Measurements from ENCODE around the gene LONP2.
"Not testable (repeated sequence)": the region's sequence is repeated elsewhere in the genome, so short reads cannot be mapped to it uniquely, and the experiment has no call there.

The LONP2 gene

DNA sequence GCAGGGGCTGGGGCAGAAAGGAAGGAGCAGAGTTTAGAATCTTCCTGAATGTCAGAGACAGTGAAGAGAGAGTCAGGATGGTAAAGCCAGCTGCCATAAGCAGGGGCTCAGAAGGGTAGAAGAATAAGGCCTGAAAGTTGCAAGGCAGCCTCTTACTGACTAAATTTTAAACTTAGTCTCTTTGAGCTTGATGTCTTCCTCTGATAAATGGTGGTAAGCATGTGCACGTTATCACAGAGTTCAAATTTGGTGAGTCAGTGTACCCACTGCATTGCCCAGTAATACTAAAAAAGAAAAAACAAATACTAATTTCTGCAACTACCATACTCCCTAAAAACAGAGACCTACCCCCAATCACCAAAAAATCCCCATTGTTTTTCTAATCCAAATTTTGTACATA is 96.0 kb downstream of the LONP2 start:
- DNase-seq: no peak

DNA sequence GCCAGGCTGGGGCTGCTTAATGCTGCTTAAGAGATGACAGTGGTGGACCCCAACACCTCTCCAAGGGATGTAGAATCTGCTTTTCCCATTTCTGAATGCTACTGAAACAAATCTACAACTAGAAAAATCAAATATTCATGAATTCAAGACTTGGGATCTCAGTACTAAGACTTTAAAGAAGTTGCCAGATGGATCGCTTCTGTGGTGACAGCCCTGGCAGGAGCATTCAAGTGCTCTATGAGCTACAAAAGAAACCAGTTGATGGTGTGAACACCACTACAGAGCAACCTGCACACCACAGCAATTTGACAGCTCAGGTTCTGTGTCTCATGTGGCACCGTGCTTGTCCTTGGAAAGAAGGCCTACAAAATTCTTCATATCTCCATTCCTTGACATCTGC is 98.5 kb downstream of the LONP2 start:
- DNase-seq: no peak

GRCh38 chr16:48347191-48347865 is 103.2 kb downstream of the LONP2 start:
- DNase-seq: no peak

- DNase-seq: no peak
Measured at GRCh38 chr16:48347980-48348379, 103.9 kb downstream of the LONP2 start.

- no peak for DNase-seq
Measured at GRCh38 chr16:48350736-48351135, 106.6 kb downstream of the LONP2 start.

- no peak for DNase-seq
Measured at GRCh38 chr16:48352648-48353390, 108.7 kb downstream of the LONP2 start.

- DNase-seq: peak; percentile 64
Measured at GRCh38 chr16:48353565-48354163, 109.6 kb downstream of the LONP2 start.

- not testable (repeated sequence) for DNase-seq
Measured at GRCh38 chr16:48354385-48354784, 110.3 kb downstream of the LONP2 start.

DNA sequence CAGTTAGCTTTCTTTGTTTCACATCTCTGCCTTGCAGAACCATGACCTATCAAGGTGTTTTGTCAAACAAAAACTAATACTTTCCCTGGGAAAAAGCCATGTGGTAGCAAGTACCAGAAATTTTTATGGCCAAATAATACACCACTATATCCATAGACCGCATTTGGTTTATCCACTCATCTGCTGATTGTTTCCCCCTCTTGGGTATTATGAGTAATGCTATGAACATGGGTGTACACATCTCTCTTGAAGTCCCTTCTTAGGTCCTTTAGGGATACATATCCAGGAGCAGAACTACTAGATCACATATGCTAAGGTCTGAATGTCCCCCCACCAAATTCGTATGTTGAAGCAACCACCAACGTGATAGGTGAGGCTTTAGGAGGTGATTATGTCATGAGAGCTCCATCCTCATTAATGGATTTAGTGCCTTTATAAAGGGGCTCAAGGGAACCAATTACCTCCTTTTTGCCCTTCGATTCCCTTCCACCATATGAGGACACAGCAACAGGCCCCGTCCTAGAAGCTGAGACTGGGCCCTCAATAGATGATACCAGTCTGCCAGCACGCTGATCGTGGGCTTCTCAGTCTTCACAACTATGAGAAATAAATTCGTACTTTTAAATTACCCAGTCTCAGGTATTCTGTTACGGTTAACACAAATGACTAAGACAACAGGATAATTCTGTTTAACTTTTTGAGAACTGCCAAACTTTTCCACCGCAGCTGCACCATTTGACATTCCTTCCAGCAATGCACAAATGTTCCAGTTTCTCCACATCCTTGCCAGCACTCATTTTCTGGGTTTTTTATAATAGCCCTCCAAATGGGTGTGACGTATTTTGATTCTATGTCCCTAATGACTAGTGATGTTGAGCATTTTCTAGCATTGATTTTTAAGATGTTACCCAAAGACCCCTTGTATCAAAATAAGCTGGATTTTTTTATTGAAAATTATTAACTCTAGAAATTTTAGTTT is 111.1 kb downstream of the LONP2 start:
- DNase-seq: no peak

DNA sequence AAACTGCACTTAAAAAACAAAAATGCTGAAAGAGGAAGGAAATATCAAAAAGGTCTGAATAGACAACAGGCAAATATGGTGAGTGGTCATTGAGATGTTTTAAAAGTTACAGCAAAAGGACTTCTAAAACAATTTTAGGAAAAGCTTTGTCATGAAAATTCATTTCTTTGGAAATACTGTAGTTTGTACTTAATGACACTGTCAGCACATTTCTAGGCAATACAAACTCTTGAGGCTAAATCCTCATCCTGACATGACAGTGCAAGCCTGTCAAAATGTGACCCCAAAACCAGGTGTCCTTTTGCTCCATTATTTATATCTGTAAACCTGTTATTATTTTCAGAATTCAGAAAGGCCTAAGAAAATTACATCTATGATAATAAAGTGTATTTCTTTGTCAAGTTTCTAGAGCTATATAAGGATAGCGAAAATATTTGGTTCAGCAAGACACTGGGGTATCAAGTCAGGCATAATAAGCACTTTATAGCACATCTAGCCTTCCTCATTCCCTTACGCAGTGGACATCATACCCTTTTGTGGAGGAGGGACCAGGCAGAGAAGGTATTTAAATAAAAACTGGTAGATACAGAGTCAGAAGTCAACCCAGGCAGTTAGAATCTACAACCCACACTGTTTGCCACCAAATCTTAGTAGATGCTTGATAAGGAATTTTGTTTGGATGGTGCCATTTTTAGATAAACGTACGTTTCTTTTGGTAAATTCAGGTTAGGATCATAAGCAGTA is 112.7 kb downstream of the LONP2 start:
- no peak for DNase-seq

DNA sequence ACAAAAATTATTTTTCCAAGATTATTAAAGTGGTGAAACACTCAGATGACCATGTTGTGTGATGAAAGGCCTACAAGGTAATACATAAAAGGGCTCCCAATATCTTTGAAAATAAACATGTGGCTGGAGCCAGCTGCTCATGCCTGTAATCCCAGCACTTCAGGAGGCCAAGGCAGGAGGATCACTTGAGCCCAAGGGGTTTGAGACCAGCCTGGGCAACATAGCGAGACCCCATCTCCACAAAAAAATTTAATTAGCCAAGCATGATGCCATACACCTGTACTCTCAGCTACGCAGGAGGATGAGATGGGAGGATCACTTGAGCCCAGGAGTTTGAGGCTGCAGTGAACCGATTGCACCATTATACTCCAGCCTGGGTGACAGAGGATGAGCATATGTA is 114.3 kb downstream of the LONP2 start:
- no peak for DNase-seq

DNA sequence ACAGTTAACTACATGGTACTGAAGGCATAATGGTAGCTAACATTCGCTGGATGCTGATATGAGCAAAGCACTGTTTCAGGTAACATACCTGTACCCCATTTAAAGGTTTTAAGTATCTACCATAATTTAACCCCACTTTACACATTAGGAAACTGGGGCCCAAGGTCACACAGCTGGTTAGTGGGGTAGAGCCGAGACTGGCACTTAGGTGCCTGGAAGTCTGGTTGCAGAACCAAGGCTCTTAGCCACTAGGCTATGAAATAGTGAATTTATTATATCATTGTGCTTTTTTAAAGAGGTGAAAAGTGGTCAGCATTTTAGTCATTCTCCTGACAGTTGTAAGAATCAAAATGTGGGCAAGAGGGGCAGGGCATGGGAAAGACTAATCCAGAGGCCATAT is 115.9 kb downstream of the LONP2 start:
- no peak for DNase-seq

GRCh38 chr16:48361012-48361411 is 116.9 kb downstream of the LONP2 start:
- no peak for DNase-seq

- DNase-seq: no peak
Measured at GRCh38 chr16:48361540-48362144, 117.5 kb downstream of the LONP2 start.

DNA sequence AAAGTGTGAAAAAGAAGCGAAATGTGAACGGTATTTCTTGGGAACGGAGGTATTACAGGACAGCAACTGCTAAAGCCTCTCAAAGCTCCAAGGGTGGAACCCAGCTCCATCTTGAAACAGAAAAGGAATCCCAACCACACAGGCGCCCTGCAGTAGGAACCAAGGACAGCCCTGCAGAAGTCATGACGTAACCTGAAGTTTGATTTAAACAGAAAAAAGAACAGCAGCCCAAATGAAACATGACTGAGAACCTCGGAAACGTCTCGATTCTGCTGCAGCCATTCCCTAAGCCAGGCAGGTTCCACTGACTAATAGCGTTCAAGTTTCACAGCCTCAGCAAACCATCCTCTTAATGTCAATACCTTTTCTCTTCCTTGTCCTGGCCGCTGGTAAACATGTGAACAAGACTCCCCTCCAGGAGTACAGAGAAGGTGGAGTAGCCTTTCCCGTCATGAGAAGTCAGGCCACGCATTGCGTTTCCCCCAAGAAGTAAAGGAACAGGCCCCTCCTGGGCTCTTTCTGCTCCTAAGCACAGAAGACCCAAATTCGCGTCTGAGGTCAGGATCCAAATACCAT is 121.0 kb downstream of the LONP2 start:
- no peak for DNase-seq

DNA sequence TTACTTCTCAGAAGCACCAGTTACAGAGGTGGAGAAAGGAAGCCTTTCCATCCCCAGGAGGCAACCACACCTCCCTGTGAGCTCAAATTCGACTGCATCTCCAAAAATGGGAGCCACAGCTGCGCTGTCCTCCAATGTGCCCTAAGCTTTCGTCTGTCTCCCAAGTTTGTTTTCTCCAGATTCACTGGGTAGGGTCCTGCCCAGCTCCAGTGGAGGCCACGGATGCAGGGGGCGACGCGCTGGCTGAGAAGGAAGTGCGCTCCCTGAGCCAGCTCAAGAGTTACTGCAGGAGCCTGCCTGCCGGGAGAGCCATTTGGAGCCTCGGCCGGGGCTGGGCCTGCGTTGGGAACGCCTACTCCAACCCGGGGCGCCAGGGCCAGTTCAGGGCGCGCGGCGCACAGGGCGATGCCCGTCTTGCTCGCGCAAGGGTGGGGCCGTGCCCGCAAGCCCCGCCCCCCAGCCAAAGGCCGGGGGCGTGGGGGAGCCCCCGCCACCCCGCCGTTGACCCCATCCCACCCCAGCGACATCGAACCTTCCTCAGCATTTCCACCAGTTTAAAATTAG is 121.6 kb downstream of the LONP2 start:
- DNase-seq: peak; percentile 66

DNA sequence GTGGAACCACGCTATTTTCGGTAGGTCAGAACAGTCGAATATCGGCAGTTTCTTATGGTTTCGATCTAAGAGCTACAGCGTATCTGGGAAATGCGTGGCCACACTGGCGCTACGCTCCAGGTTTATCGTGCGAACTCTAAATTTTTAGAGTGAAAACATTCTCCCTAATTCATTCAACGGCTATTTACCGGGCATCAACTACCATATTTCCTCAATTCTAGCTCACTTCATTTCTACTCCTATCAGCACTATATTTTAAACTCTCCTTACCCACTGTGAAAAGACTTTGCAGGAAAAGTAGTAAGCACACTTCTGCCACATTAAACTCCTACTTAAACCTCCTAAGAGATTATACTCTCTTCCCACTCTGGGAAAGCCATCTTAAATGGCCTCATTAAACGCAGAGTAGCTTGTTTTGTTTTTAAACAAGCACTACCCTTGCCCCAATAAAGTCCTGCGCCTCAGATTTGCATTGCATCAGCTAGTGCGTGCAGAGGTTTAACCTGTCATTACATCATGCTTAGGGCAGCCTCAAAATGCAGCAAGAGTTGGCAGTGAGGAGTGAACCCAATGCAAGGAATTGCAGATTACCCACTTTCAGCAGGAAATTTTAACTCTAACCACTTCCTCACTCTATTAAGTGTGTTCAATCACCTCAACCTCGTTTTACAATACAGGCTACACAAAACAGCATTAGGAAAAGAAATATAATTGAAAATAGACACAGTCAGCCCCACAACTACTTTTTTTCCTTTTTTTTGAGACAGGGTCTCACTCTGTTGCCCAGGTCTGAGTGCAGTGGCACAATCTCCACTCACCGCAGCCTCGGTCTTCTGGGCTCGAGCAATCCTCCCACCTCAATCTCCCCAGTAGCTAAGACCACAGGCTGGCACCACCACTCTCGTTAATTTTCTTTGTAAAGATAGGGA is 122.3 kb downstream of the LONP2 start:
- DNase-seq: peak; percentile 43

- DNase-seq: no peak
Measured at GRCh38 chr16:48367441-48368049, 123.4 kb downstream of the LONP2 start.

DNA sequence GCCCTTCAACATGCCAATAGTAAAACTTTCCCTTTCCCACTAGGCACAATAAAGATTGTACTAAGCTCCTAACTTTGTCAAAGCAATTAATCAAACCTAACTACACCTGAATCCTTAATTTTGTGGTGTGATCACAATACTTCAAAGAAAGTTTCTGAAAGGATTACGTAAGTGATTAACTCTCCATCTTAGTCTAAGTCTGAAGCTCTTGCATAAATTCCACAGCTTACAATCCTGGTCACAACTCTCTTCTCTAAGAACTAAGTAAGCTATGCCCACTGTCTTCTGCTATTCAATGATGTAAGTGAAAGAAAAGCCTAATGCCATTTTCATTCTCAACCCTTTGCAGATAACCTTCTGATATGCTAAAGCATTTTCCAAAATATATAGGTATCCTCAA is 125.7 kb downstream of the LONP2 start:
- DNase-seq: no peak

Measured in activated CD4-positive, alpha-beta T cell treated with anti-CD3 and anti-CD28 coated beads, Interleukin-2, amount 50 U/mL, for 1 hour (primary cell).